Suppressor macrophage treated with lipopolysaccharide for 1 hour (primary cell): Measurements from ENCODE around the gene RBM22.

Experiments used
- DNase-seq, 3 donors: peaks; one replicate each; pipeline ENCODE4 v3.0.0-alpha.2; 2020 to 2022

The RBM22 gene

GRCh38 chr5:150672237-150672883 lies 28.5 kb downstream of the RBM22 start:
- DNase-seq = peak; percentile 33 to 54 (median 36)

DNA sequence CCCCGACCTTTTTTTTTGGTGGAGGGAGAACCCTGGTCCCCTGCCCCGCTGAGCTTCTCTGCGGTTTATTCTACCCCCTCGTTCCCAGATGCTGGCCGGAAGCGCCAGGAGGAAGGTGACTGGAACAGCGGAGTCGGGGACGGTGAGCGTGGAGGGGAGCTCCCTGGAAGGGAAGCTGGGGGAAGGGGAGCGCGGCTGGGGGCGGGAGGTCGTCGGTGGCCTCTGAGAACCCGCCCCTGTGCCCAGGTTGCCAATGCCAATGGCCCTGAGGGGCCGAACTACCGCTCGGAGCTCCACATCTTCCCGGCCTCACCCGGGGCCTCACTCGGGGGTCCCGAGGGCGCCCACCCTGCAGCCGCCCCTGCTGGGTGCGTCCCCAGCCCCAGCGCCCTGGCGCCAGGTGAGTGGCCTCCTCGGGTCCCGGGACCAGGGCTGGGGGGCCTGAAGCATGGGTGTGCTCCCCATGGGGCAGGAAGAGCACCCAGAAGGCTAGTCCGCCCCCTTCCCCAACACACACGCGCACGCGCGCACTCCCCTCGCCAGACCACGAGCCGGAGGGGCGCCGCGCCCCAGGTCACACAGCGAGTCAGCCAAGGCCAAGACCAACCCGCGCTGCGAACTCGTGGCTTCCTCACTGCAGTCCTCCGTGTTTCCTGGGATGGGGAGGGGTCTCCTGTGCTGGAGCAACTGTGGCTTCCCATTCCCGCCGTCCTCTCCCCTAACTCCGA lies 29.2 kb downstream of the RBM22 start:
- DNase-seq = peak in 2 of 3 donors; percentile 10 to 22

- no peak for DNase-seq
Observed at GRCh38 chr5:150670948-150671310, 29.9 kb downstream of the RBM22 start.

- no peak for DNase-seq
Observed at GRCh38 chr5:150670275-150670947, 30.5 kb downstream of the RBM22 start.

DNA sequence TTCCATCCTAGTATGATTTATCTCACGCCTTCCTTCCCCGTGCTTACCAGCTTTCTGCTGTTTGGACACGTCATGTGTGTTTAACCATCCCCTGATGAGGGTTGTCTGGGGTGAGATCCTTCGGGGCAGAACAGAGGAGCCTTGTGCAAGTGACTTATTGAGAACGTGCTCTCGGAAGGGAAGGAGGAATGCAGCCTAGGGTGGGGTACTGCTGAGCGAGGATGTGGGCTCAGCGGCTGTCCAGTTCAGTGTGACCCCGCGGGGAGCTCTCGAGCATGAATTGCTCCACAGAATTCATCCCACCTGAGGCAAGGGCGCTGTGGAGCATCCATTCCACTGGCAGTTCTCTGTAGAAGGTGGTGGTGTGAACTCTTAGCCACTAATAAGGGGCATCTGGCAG lies 35.8 kb downstream of the RBM22 start:
- no peak for DNase-seq

- no peak for DNase-seq
Observed at GRCh38 chr5:150663936-150664335, 36.9 kb downstream of the RBM22 start.

- no peak for DNase-seq
Observed at GRCh38 chr5:150662731-150663516, 37.9 kb downstream of the RBM22 start.

- no peak for DNase-seq
Observed at GRCh38 chr5:150661821-150662596, 38.9 kb downstream of the RBM22 start.

DNA sequence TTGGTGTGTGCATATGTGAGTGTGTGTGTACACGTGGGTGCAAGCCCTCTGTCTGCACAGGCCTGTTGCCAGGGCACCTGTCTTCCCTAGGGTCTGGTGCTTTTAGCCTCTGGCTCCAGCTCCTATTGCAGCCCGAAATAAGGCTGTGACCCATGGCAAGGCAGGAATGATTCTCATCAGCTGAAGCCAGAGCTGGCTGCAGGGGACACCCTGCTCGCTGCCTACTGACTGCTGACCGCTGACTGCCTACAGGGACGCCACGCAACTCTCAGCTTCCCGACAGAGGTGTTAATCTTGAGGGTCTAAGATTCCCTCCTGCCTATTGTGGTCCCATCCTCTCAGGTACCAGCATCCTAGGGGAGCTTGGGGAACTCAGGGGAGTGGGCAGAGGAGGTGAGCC lies 39.8 kb downstream of the RBM22 start, which contains the start of gene MYOZ3:
MYOZ3 (plus strand) TSS at position 166 of the 400 bp plus-strand sequence. CDS start 1,691 bp downstream, outside the sequence.
- no peak for DNase-seq

DNA sequence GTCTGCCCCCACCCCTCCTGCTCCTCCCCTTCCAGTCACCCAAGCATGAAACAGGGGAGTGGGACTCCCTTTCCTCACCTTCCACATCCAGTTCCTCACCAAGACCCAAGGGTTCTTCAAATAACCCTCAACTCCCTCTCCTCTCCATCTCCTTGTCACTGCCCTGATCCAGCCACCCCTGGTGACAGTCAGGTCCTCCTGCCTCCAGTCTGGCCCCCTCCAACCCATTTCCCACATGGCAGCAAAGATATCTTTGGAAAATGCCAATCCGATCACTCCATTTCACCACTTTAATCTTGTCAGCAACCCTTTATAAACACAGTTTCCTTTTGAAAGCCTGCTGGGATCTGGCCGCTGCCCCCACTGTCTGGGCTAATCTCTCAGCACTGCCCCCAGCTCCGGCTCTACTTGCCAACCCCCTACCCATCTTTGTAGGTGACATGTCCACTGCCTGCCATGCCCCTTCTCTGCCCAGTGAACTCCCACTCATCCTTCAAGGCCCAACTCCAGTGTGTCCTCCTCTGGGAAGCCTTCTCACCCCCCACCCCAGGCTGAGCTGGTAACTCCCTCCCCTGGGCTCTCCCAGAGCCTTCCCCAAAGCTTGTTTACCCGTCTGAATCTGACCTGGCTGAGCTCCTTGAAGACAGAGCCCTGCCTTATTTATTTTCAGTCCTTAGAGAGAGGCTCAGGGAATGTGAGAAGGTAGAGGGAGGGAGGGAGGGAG lies 40.6 kb downstream of the RBM22 start:
- DNase-seq = no peak

GRCh38 chr5:150659360-150660107 lies 41.3 kb downstream of the RBM22 start:
- DNase-seq = no peak

GRCh38 chr5:150658699-150659265 lies 42.1 kb downstream of the RBM22 start:
- DNase-seq = no peak

- DNase-seq = no peak
Observed at GRCh38 chr5:150658121-150658520, 42.7 kb downstream of the RBM22 start.

DNA sequence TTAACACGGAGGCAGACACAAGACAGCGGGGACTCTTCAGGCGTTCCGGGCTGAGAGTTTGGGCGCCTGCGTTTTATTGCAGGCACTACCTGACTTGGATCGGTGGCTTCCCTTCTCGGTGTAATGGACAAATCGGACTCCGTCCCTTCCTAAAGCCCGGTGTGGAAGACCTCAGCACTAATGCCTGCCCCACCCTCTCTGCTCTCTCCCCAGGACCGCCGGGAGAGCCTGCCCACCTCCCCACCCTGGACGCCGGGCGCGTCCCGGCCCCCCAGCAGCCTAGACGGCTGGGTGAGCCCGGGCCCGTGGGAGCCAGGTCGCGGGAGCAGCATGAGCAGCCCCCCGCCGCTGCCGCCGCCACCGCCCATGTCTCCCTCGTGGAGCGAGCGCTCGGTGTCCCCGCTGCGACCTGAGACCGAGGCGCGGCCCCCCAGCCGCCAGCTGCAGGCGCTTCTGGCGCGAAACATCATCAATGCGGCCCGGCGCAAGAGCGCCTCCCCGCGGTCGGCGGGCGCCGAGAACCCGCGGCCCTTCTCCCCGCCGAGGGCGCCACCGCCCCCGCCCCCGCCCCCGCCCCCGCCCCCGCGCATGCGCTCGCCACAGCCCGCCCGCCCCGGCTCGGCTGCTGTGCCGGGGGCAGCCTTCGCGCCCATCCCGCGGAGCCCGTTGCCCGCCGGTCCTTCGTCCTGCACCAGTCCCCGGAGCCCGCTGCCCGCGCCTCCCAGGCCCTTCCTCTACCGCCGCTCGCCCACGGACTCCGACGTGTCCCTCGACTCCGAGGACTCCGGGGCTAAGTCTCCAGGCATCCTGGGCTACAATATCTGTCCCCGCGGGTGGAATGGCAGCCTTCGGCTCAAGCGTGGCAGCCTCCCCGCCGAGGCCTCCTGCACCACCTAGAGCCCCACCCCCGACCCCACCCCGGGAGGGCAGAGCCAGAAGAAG lies 44.4 kb downstream of the RBM22 start:
- DNase-seq = peak; percentile 65 to 79 (median 70)

- DNase-seq = no peak
Observed at GRCh38 chr5:150655221-150655620, 45.6 kb downstream of the RBM22 start.

- no peak for DNase-seq
Observed at GRCh38 chr5:150653762-150654556, 46.9 kb downstream of the RBM22 start.

- DNase-seq = no peak
Observed at GRCh38 chr5:150653145-150653761, 47.6 kb downstream of the RBM22 start.
